ENCODE results near the gene ZDHHC14.

Gene ZDHHC14

GRCh38 chr6:157487110-157487773 lies 106.3 kb downstream of the ZDHHC14 start:
- no peak for DNase-seq (ENCODE audit: low read depth, low spot score)
- in situ Hi-C loops (cut with HindIII; ENCODE audit: low sequenced_read_pairs) = no loop called here
- no peak overlapping the region for H3K4me3 ChIP-seq (ENCODE audit: low read depth, low read length)
- no peak for TF ChIP-seq CTCF (IDR thresholded peaks at IDR 0.05; ENCODE audit: low read depth, low read length)

- no peak for TF ChIP-seq CTCF (IDR thresholded peaks at IDR 0.05; ENCODE audit: low read depth, low read length)
Observed at GRCh38 chr6:157488058-157488457, 107.1 kb downstream of the ZDHHC14 start.

DNA sequence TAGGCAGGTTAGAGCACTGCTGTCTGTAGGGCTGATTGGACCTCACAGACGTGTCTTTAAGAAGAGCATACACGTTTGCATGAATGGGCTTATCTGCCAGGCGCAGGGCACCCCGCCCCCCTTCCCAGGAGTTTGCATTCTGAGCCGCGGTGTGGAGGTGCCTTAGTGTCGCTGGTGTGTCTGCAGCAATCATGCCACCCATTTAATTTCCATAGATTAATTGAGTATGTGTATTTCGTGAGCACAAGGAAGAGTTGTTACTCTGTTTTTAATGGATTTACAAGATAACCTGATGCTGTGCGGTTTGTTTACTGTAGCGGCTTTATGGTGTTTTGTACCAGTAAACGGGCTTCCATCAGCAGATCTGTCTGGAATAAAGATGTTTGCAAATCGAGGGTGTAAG lies 107.7 kb downstream of the ZDHHC14 start:
- H3K4me3 ChIP-seq (ENCODE audit: low read depth, low read length) = no peak overlapping the region

More at GRCh38 chr6:157488058-157488457, 107.1 kb downstream of the ZDHHC14 start:
- in situ Hi-C loops (cut with HindIII; ENCODE audit: low sequenced_read_pairs) = no loop called here
- no peak overlapping the region for H3K4me3 ChIP-seq (ENCODE audit: low read depth, low read length)
- no peak for DNase-seq (ENCODE audit: low read depth, low spot score)

DNA sequence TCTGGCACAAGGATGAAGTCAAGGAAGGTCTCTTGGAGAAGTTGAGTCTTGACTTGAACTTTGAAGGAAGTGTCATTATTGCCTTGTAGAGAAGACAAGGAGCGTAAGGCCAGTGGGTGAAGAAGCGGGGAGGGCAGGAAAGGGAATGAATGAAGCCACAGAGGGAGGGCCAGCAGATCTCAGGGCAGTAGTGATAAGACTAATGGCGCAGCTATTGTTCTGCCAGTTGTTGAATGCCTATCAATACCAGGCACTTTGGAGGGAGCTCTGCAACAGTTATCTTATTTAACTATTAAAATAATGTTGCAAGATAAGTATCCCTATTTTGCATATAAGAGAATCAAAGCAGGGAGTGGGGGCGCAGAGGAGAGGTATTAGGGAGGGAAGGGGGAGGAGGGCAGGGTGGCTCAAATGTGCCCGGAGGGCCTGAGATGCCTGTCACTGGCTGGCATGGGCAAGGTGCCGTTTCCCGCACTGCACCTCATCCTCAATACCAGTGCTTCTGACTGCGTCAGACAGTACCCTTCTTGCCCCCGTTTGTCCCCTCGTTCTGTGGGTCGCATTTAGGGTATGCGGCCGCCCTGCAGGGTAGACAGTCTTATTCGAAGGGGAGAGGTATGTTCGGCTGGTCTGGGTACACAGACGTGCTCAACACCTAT lies 109.8 kb downstream of the ZDHHC14 start:
- in situ Hi-C loops (cut with HindIII; ENCODE audit: low sequenced_read_pairs) = no loop called here
- no peak for TF ChIP-seq CTCF (IDR thresholded peaks at IDR 0.05; ENCODE audit: low read depth, low read length)
- H3K4me3 ChIP-seq (ENCODE audit: low read depth, low read length) = no peak overlapping the region
- no peak for DNase-seq (ENCODE audit: low read depth, low spot score)

More for the DNA sequence above, 107.7 kb downstream of the ZDHHC14 start:
- no peak for TF ChIP-seq CTCF (IDR thresholded peaks at IDR 0.05; ENCODE audit: low read depth, low read length)
- no peak for DNase-seq (ENCODE audit: low read depth, low spot score)
- in situ Hi-C loops (cut with HindIII; ENCODE audit: low sequenced_read_pairs) = no loop called here

DNA sequence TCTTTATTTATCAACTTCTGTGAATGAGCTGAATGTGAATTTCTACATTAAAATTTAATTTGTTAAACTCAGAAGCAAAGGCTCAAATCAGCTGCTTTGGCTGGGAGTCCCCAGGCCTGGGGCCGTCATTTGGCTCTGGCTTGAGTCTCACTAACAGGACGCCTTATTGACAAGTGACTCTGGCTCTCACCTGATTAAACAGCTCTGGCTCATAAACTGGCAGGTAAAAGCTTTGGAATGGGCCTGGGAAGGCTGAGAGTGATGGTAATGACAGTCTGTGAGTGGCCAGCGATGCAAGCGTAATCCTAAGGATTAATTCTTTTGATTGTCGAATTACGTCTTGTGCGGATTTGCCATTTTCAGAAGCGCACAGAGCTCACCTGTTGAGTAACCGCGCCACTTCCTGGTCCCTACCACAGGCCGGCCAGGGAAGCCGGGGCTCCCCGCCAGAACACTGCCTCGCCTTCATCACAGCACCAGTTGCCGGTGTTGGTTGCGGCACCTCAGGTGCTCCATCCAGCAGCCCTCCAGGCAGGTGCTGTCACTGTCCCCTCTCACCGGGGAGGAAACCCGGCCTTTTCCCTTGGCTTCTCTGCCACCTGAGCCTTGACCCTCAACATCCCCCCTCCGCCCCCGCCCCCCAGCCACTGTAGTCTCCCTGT lies 110.7 kb downstream of the ZDHHC14 start:
- in situ Hi-C loops (cut with HindIII; ENCODE audit: low sequenced_read_pairs) = no loop called here
- no peak for TF ChIP-seq CTCF (IDR thresholded peaks at IDR 0.05; ENCODE audit: low read depth, low read length)
- no peak for DNase-seq (ENCODE audit: low read depth, low spot score)
- no peak overlapping the region for H3K4me3 ChIP-seq (ENCODE audit: low read depth, low read length)

GRCh38 chr6:157492249-157492648 lies 111.3 kb downstream of the ZDHHC14 start:
- no peak for TF ChIP-seq CTCF (IDR thresholded peaks at IDR 0.05; ENCODE audit: low read depth, low read length)
- H3K4me3 ChIP-seq (ENCODE audit: low read depth, low read length) = no peak overlapping the region
- in situ Hi-C loops (cut with HindIII; ENCODE audit: low sequenced_read_pairs) = no loop called here
- no peak for DNase-seq (ENCODE audit: low read depth, low spot score)

Data from astrocyte of the spinal cord (primary cell).